Spleen (tissue), 7 donors: ENCODE data around the gene KIF2B.

Experiments used
- POLR2A ChIP-seq, 3 donors: fragments of 450-650 bp; IDR thresholded peaks; one replicate each; pipeline ENCODE4 v1.5.1; 2017; ENCODE audit warnings: antibody characterized with exemption in 3 of 3, mild to moderate bottlenecking in 1 of 3
- POLR2AphosphoS5 ChIP-seq, 3 donors: sonication (generic); formaldehyde crosslinking; IDR thresholded peaks; one replicate each; pipeline ENCODE4 v1.5.1; 2017; ENCODE audit warnings: antibody characterized with exemption in 3 of 3
- TF ChIP-seq, protein P1 (sequence below), 11 experiments: fragments of 200-600 bp in 7 of 11; fragments of 450-650 bp in 4 of 11; sonication (generic) in 4 of 11; IDR thresholded peaks in 8 of 11; conservative IDR thresholded peaks in 3 of 11; 1 replicate in 7 of 11; 2 replicates in 4 of 11; pipeline versions ENCODE4 v1.4.0 to v1.8.0; 2016 to 2021; ENCODE audit warnings: antibody characterized with exemption in 11 of 11, inconsistent platforms in 4 of 11, mild to moderate bottlenecking in 1 of 11
- donor health status: DM: no; HTN: no; CAD: no; lungs with moderate emphysema.
- donor health status: DM: no; HTN: no; CAD: no.
- donor health status: DM: no; HTN: no; CAD: no.

DNA sequence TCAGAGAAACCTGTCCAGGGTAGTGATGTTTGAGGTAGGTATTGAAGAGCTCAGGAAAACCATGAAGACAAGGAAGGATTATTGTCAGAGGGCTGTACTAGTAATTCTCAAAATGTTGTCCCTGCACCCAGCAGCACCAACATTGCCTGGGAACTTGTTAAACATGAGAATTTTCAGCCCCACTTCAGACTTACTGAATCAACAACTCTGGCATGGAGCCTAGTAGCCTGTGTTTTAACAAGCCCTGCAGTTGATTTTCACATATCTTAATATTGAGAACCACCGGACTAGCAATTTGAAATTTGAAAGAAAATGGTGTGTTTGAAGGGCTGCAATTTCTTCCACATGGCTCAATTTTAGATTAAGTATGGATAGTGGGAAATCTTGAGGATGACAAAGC is 2.8 kb upstream of the KIF2B start:
- TF ChIP-seq, protein P1, sequence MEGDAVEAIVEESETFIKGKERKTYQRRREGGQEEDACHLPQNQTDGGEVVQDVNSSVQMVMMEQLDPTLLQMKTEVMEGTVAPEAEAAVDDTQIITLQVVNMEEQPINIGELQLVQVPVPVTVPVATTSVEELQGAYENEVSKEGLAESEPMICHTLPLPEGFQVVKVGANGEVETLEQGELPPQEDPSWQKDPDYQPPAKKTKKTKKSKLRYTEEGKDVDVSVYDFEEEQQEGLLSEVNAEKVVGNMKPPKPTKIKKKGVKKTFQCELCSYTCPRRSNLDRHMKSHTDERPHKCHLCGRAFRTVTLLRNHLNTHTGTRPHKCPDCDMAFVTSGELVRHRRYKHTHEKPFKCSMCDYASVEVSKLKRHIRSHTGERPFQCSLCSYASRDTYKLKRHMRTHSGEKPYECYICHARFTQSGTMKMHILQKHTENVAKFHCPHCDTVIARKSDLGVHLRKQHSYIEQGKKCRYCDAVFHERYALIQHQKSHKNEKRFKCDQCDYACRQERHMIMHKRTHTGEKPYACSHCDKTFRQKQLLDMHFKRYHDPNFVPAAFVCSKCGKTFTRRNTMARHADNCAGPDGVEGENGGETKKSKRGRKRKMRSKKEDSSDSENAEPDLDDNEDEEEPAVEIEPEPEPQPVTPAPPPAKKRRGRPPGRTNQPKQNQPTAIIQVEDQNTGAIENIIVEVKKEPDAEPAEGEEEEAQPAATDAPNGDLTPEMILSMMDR (IDR thresholded peaks at IDR 0.05 in 8 of 11, conservative IDR thresholded peaks at IDR 0.05 in 3 of 11), result no peak
- no peak for TF ChIP-seq POLR2AphosphoS5 (IDR thresholded peaks at IDR 0.05)
- no peak for TF ChIP-seq POLR2A (IDR thresholded peaks at IDR 0.05)
